ENCODE data around the gene LRRC18. TPM values are rescaled to one million over a fixed set of nuclear protein-coding genes. Genes with fewer than 3 reads are reported as not detected.
A peak's percentile ranks its signal among the peaks of the same experiment; 100 is the strongest.

LRRC18 gene
- total and polyA plus RNA-seq, 12 donors, result not detected

DNA sequence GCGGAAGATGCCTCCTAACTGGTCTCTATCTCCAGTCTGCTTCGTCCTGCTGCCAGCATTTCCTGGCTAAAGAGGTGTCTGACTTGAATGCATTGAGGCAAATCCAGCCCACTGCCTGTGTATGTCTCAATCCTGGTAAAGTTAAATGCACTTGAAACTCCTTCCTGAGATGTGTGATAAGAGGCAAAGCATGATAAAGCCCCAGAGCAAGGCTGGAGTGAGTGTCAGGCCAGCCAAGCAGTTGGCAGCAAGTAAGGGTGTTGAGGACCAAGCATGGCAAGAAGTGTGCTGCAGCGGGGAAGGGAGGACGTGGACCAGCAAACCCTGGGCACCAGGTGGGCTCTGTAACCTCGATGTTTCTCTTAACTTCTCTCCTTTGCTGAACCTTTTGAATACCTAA is 29.1 kb downstream of the LRRC18 start:
- WGBS, 4 donors, result 71 to 79% (median 77%) methylated on average over 5 of the region's 5 CpGs
- H3K4me3 ChIP-seq, result no peak overlapping the region
- H3K9me3 ChIP-seq (replicated peaks in 1 of 3), result no peaks in the 10 kb centered on the region
- no peak for TF ChIP-seq POLR2A (IDR thresholded peaks at IDR 0.05)
- TF ChIP-seq, protein P1, sequence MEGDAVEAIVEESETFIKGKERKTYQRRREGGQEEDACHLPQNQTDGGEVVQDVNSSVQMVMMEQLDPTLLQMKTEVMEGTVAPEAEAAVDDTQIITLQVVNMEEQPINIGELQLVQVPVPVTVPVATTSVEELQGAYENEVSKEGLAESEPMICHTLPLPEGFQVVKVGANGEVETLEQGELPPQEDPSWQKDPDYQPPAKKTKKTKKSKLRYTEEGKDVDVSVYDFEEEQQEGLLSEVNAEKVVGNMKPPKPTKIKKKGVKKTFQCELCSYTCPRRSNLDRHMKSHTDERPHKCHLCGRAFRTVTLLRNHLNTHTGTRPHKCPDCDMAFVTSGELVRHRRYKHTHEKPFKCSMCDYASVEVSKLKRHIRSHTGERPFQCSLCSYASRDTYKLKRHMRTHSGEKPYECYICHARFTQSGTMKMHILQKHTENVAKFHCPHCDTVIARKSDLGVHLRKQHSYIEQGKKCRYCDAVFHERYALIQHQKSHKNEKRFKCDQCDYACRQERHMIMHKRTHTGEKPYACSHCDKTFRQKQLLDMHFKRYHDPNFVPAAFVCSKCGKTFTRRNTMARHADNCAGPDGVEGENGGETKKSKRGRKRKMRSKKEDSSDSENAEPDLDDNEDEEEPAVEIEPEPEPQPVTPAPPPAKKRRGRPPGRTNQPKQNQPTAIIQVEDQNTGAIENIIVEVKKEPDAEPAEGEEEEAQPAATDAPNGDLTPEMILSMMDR (IDR thresholded peaks at IDR 0.05), result no peak
- H3K27ac ChIP-seq, result no peak overlapping the region
- DNase-seq, result no peak
- H3K27me3 ChIP-seq, result peaks cover 3% of the 10 kb centered on the region
- no peaks in the 10 kb centered on the region for H3K4me1 ChIP-seq (replicated peaks in 1 of 2)
- no peaks in the 10 kb centered on the region for H3K36me3 ChIP-seq (replicated peaks in 1 of 2)
- intact Hi-C loops (cut with DNase I), result no loop called here

DNA sequence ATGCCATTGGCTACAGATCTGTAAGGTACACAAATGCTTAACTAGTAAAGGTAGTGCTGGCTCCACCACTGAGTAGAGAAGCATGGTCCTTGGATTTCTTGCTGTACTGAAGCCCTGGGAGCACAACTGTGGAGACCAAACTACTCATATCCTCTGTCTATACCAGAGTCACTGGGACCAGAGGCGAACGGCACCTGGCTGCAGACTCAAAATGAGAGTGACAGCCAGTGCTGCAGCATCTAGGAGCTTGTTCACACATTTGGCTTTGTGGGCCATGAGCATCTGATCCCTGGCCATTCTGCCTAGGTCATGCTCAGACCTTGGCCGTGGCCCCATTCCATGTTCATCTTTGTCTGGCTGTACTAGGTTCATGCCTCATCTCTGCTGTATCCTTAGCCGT is 31.9 kb downstream of the LRRC18 start:
- 82 to 100% (median 89%) methylated on average over 2 to 4 of the region's 4 CpGs for WGBS, 4 donors
- Histone ChIP-seq H3K27ac (no peak overlapping the region), H3K27me3 (peaks cover 3% of the 10 kb centered on the region), H3K9me3 (replicated peaks in 1 of 3) (no peaks in the 10 kb centered on the region), H3K36me3 (replicated peaks in 1 of 2) (no peaks in the 10 kb centered on the region), H3K4me3 (no peak overlapping the region), H3K4me1 (replicated peaks in 1 of 2) (no peaks in the 10 kb centered on the region)
- DNase-seq, result no peak
- intact Hi-C loops (cut with DNase I), result no loop called here
- TF ChIP-seq, protein P1 (IDR thresholded peaks at IDR 0.05), result no peak
- no peak for TF ChIP-seq POLR2A (IDR thresholded peaks at IDR 0.05)

DNA sequence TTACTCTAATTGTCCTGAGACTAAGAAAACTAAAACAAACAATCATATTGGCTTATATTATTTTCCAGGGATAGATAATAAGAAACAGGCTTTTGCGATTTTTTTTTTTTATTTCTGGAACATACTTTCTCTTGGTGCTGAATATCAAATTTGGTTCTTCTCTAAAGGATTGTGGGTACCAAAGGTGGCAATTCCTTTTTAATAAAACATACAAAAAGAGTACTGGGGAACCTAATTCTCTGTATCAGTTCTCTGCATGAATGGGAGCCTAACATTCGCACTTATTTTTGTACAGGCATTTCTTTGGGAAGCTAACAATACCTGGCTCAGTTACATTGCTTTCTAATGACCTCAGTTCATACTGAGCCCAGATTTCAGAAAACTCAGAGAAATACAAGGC is 32.8 kb downstream of the LRRC18 start:
- Histone ChIP-seq H3K27ac (no peak overlapping the region), H3K4me3 (no peak overlapping the region), H3K27me3 (peaks cover 3% of the 10 kb centered on the region), H3K36me3 (replicated peaks in 1 of 2) (no peaks in the 10 kb centered on the region), H3K9me3 (replicated peaks in 1 of 3) (no peaks in the 10 kb centered on the region), H3K4me1 (replicated peaks in 1 of 2) (no peaks in the 10 kb centered on the region)
- intact Hi-C loops (cut with DNase I), result no loop called here
- 67 to 91% (median 85%) methylated on average over 2 of the region's 2 CpGs for WGBS, 4 donors
- TF ChIP-seq, protein P1 (IDR thresholded peaks at IDR 0.05), result no peak
- TF ChIP-seq POLR2A (IDR thresholded peaks at IDR 0.05), result no peak
- no peak for DNase-seq

DNA sequence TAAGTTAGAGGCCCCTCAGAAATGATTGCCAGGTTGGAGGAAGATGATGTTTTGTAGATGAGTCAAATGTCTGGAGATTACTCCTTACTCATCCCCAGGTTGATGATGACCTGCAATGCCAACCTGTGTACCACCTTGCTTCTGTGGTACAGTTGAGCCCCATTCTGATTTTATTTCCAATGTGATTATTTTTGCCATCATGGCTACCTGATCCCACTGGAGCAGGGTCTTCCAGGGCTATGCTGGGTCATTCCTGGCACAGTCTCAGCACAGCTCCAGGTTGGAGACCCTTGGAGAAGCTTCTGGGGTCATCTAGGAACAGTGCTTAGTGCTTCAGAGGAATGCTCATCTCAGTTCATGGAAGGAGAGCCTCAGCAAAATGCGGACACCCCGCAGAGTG is 34.3 kb downstream of the LRRC18 start:
- no peak overlapping the region for H3K4me3 ChIP-seq
- TF ChIP-seq POLR2A (IDR thresholded peaks at IDR 0.05), result no peak
- TF ChIP-seq, protein P1 (IDR thresholded peaks at IDR 0.05), result no peak
- peaks cover 3% of the 10 kb centered on the region for H3K27me3 ChIP-seq
- no peaks in the 10 kb centered on the region for H3K36me3 ChIP-seq (replicated peaks in 1 of 2)
- intact Hi-C loops (cut with DNase I), result no loop called here
- H3K9me3 ChIP-seq (replicated peaks in 1 of 3), result no peaks in the 10 kb centered on the region
- WGBS, 4 donors, result 89 to 100% (median 98%) methylated on average over 2 of the region's 2 CpGs
- peak in 1 of 7 donors; percentile 6 for DNase-seq
- no peaks in the 10 kb centered on the region for H3K4me1 ChIP-seq (replicated peaks in 1 of 2)
- no peak overlapping the region for H3K27ac ChIP-seq

Data from adrenal gland (tissue), 12 donors.